GM12878 (cell line): Measurements from ENCODE around the gene LMBR1. TPM values are rescaled to one million over a fixed set of nuclear protein-coding genes. Genes with fewer than 3 reads are reported as not detected.
A peak's percentile ranks its signal among the peaks of the same experiment; 100 is the strongest.
"Not testable (repeated sequence)": the region's sequence is repeated elsewhere in the genome, so short reads cannot be mapped to it uniquely, and the experiment has no call there.

Source experiments
- ATAC-seq: fragments of 200-7000 bp; cut with Tn5 transposase; 3 replicates; pipeline ENCODE4 v1.9.1; 2020; ENCODE audit warnings: mild to moderate bottlenecking, moderate library complexity
- BruUV-seq: library from RNA; stranded (reverse); fragments of 400-500 nt; replicated peaks from 2 replicates; lab custom pipeline; 2021; lab: Mats Ljungman, UMichigan
- CTCF ChIA-PET: fragments of 300-600 bp; sonication (Branson Sonifier 250); formaldehyde crosslinking; extraction: SDS; loops from one replicate; lab custom pipeline; 2021; ENCODE audit warnings: inconsistent platforms; lab: Yijun Ruan, JAX
- POLR2A ChIA-PET: fragments of 350-600 bp; formaldehyde crosslinking; extraction: SDS; loops from one replicate; lab custom pipeline; 2021; ENCODE audit warnings: inconsistent platforms; lab: Charles Lee
- RAD21 ChIA-PET: fragments of 300-600 bp; sonication (Branson Sonifier 250); formaldehyde crosslinking; loops from one replicate; lab custom pipeline; 2023; ENCODE audit warnings: antibody characterized with exemption; ENCODE audit not compliant: unreplicated experiment; lab: Charles Lee
- SMC1A ChIA-PET: fragments of 300-600 bp; sonication (Branson Sonifier 250); formaldehyde crosslinking; loops from one replicate; lab custom pipeline; 2023; ENCODE audit not compliant: unreplicated experiment, uncharacterized antibody; lab: Charles Lee
- DNase-seq: peaks from one replicate; pipeline ENCODE4 v3.0.0-alpha.2; 2011; ENCODE audit warnings: low read depth, low spot score
- FAIRE-seq: peaks from 3 replicates; lab custom pipeline; 2011; peaks lifted over from hg19 to GRCh38; lab: Jason Lieb, UNC
- H2AFZ ChIP-seq: 2 replicates; pipeline ENCODE4 v1.6.0; 2011; ENCODE audit warnings: low read depth, low read length, control low read depth; ENCODE audit not compliant: control insufficient read depth
- H3K27ac ChIP-seq: 2 replicates; pipeline ENCODE4 v1.5.1; 2011; ENCODE audit warnings: control low read depth; ENCODE audit not compliant: control insufficient read depth, insufficient read depth
- H3K27me3 ChIP-seq, 2 experiments: replicated peaks in 1 of 2; 2 replicates each; pipeline versions ENCODE4 v1.6.0 to v1.6.1; 2011; ENCODE audit warnings: low read length in 1 of 2; ENCODE audit not compliant: control insufficient read depth in 2 of 2, insufficient read depth in 2 of 2
- H3K36me3 ChIP-seq, 2 experiments: 2 replicates each; pipeline ENCODE4 v1.5.1; 2011; ENCODE audit warnings: low read length in 1 of 2; ENCODE audit not compliant: control insufficient read depth in 2 of 2, insufficient read depth in 2 of 2
- H3K4me1 ChIP-seq: 2 replicates; pipeline ENCODE4 v1.6.1; 2011; ENCODE audit warnings: mild to moderate bottlenecking, low read length, moderate library complexity, mixed read lengths; ENCODE audit not compliant: control insufficient read depth, insufficient read depth
- H3K4me2 ChIP-seq: 2 replicates; pipeline ENCODE4 v1.6.0; 2011; ENCODE audit warnings: control low read depth; ENCODE audit not compliant: control insufficient read depth, insufficient read depth
- H3K4me3 ChIP-seq: fragments of 200-600 bp; sonication (generic); 2 replicates; pipeline ENCODE4 v1.5.1; 2016
- H3K79me2 ChIP-seq: 2 replicates; pipeline ENCODE4 v1.6.0; 2011; ENCODE audit warnings: low read length; ENCODE audit not compliant: control insufficient read depth, insufficient read depth
- H3K9ac ChIP-seq: 2 replicates; pipeline ENCODE4 v1.8.0; 2011; ENCODE audit warnings: low read length, control low read depth, mixed read lengths; ENCODE audit not compliant: control insufficient read depth, insufficient read depth
- H3K9me3 ChIP-seq: replicated peaks from 3 replicates; pipeline ENCODE4 v1.5.1; 2011; ENCODE audit warnings: mild to moderate bottlenecking, low read length; ENCODE audit not compliant: control insufficient read depth, insufficient read depth
- H4K20me1 ChIP-seq: 2 replicates; pipeline ENCODE4 v1.6.0; 2011; ENCODE audit not compliant: control insufficient read depth, insufficient read depth
- BHLHE40 ChIP-seq, 2 experiments: fragments of 450-650 bp in 1 of 2; IDR thresholded peaks; 2 replicates each; pipeline ENCODE4 v1.6.1; 2011 to 2017; ENCODE audit warnings: low read depth in 2 of 2, borderline replicate concordance in 1 of 2, improper control_type of control experiment in 1 of 2, low read length in 1 of 2, mild to moderate bottlenecking in 1 of 2
- IKZF2 ChIP-seq, 2 experiments: fragments of 450-650 bp; IDR thresholded peaks; 2 replicates each; pipeline ENCODE4 v1.6.1; 2017; ENCODE audit warnings: mild to moderate bottlenecking in 2 of 2, moderate library complexity in 2 of 2
- MTA2 ChIP-seq: fragments of 450-650 bp; IDR thresholded peaks from 2 replicates; pipeline ENCODE4 v1.6.1; 2016; ENCODE audit warnings: low read depth, mild to moderate bottlenecking, moderate library complexity
- NR2F1 ChIP-seq: fragments of 450-650 bp; conservative IDR thresholded peaks from 2 replicates; pipeline ENCODE4 v1.6.1; 2017; ENCODE audit warnings: mild to moderate bottlenecking
- PAX5 ChIP-seq: IDR thresholded peaks from 2 replicates; pipeline ENCODE4 v1.6.1; 2011; ENCODE audit warnings: low read depth, low read length, borderline replicate concordance
- RAD21 ChIP-seq: IDR thresholded peaks from 2 replicates; pipeline ENCODE4 v1.6.1; 2011; ENCODE audit warnings: mild to moderate bottlenecking, low read depth, low read length, moderate library complexity; ENCODE audit not compliant: insufficient read depth
- RAD51 ChIP-seq: fragments of 450-650 bp; IDR thresholded peaks from 2 replicates; pipeline ENCODE4 v1.6.1; 2016; ENCODE audit warnings: moderate library complexity, mild to moderate bottlenecking, inconsistent platforms
- RUNX3 ChIP-seq: IDR thresholded peaks from 2 replicates; pipeline ENCODE4 v1.6.1; 2012; ENCODE audit warnings: low read length, inconsistent platforms
- TCF7 ChIP-seq: IDR thresholded peaks from 2 replicates; pipeline ENCODE4 v1.6.1; 2014; ENCODE audit warnings: antibody characterized with exemption, borderline replicate concordance
- WGBS: methylation state at CpG from one replicate; pipeline ENCODE4 v1.1.6; 2016; ENCODE audit warnings: low lambda C conversion rate; ENCODE audit not compliant: insufficient replicate concordance, insufficient coverage; ENCODE audit errors: missing lambda C conversion rate; 5-methylcytosine and 5-hydroxymethylcytosine counted together
- in situ Hi-C: fragments of 300-500 bp; cut with MboI; formaldehyde crosslinking; loops from 9 replicates; pipeline ENCODE4 v1.14.3; 2018; ENCODE audit warnings: mixed read lengths
- intact Hi-C: fragments of 100-400 bp; cut with micrococcal nuclease; formaldehyde crosslinking; loops from one replicate; pipeline ENCODE4 v1.14.2; 2022; ENCODE audit not compliant: unreplicated experiment
- polyA plus RNA-seq, 11 experiments: library from polyadenylated mRNA; depleted of rRNA in 4 of 11; unstranded in 6 of 11; stranded (reverse) in 5 of 11; fragments of >200 nt; fragmentation: Nextera tagmentation in 4 of 11; fragmentation: Illumina TruSeq in 1 of 11; extraction: Ambion mirVana in 4 of 11; extraction: Trizol in 1 of 11; gene quantifications; 1 replicate in 1 of 11; 2 replicates in 10 of 11; pipeline versions ENCODE4 v1.2.1 to v1.2.3, GENCODE V29; 2011 to 2016; ENCODE audit warnings: inconsistent platforms in 2 of 11, missing spikeins in 2 of 11, low read depth in 1 of 11
- total RNA-seq, 4 experiments: library from RNA; depleted of rRNA in 3 of 4; stranded (reverse); fragments of >200 nt in 3 of 4; fragmentation: Illumina TruSeq in 1 of 4; extraction: Trizol in 1 of 4; gene quantifications; 2 replicates each; pipeline versions ENCODE4 v1.2.1 to v1.2.3, GENCODE V29; 2013 to 2021
- TF ChIP-seq, protein P1 (sequence below): fragments of 450-650 bp; IDR thresholded peaks from 2 replicates; pipeline ENCODE4 v1.6.1; 2016; ENCODE audit warnings: mild to moderate bottlenecking
- TF ChIP-seq, protein P2 (sequence below): fragments of 450-650 bp; IDR thresholded peaks from 2 replicates; pipeline ENCODE4 v1.6.1; 2017; ENCODE audit warnings: mild to moderate bottlenecking, low read depth, inconsistent platforms; ENCODE audit not compliant: poor library complexity, severe bottlenecking

LMBR1 gene
- total and polyA plus RNA-seq, 10 of the 15 experiments (the other 5 are each of a cell fraction or from before 2014, with no cell fraction given) = 4.0 to 63.5 (median 28.8) TPM

- H3K9me3 ChIP-seq, in situ Hi-C loops, H4K20me1 ChIP-seq, H3K79me2 ChIP-seq: not testable (repeated sequence)
- CTCF ChIA-PET = interaction anchor here (0.8 to 1.1 kb wide), 2 partner anchors 28 to 101 kb away, joined by 3 to 4 read pairs; partner anchors contain the start of gene NOM1
- ATAC-seq = peak; percentile 3
- TF ChIP-seq RAD21 (0 out of 2 replicates have a peak, but pooled peaks have one; percentile 4), IKZF2 (IDR thresholded peaks at IDR 0.05) (peak; percentile 54 to 63; a peak in 1 of 4 replicates), BHLHE40 (IDR thresholded peaks at IDR 0.05; ENCODE audit: borderline replicate concordance in 1 of 2, low read depth in 2 of 2, low read length in 1 of 2) (peak in 1 of 2 experiments; percentile 25; a peak in 2 of 4 replicates), RAD51 (peak; percentile 95), TCF7 (peak; percentile 30; the same call in 1 of the 2 replicates), RUNX3 (0 out of 2 replicates have a peak, but pooled peaks have one; percentile 12), NR2F1 (peak; percentile 51; the same call in 1 of the 2 replicates), MTA2 (0 out of 2 replicates have a peak, but pooled peaks have one; percentile 38), PAX5 (peak; percentile 86)
- TF ChIP-seq, protein P1, sequence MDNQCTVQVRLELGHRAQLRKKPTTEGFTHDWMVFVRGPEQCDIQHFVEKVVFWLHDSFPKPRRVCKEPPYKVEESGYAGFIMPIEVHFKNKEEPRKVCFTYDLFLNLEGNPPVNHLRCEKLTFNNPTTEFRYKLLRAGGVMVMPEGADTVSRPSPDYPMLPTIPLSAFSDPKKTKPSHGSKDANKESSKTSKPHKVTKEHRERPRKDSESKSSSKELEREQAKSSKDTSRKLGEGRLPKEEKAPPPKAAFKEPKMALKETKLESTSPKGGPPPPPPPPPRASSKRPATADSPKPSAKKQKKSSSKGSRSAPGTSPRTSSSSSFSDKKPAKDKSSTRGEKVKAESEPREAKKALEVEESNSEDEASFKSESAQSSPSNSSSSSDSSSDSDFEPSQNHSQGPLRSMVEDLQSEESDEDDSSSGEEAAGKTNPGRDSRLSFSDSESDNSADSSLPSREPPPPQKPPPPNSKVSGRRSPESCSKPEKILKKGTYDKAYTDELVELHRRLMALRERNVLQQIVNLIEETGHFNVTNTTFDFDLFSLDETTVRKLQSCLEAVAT = 0 out of 2 replicates have a peak, but pooled peaks have one; percentile 16
- TF ChIP-seq, protein P2, sequence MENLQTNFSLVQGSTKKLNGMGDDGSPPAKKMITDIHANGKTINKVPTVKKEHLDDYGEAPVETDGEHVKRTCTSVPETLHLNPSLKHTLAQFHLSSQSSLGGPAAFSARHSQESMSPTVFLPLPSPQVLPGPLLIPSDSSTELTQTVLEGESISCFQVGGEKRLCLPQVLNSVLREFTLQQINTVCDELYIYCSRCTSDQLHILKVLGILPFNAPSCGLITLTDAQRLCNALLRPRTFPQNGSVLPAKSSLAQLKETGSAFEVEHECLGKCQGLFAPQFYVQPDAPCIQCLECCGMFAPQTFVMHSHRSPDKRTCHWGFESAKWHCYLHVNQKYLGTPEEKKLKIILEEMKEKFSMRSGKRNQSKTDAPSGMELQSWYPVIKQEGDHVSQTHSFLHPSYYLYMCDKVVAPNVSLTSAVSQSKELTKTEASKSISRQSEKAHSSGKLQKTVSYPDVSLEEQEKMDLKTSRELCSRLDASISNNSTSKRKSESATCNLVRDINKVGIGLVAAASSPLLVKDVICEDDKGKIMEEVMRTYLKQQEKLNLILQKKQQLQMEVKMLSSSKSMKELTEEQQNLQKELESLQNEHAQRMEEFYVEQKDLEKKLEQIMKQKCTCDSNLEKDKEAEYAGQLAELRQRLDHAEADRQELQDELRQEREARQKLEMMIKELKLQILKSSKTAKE = peak; percentile 68
- TF ChIP-seq, all 136 proteins: peak for 11; not testable (repeated sequence) for 125
- peaks cover 18% of the 10 kb centered on the region for H3K4me1 ChIP-seq
- POLR2A ChIA-PET, H3K27me3 ChIP-seq, DNase-seq, H3K4me2 ChIP-seq, H2AFZ ChIP-seq, intact Hi-C loops, BruUV-seq, H3K36me3 ChIP-seq, H3K27ac ChIP-seq, H3K4me3 ChIP-seq, RAD21 ChIA-PET, FAIRE-seq, H3K9ac ChIP-seq: not testable (repeated sequence)
- WGBS = 32% methylated on average over 24 of the region's 24 CpGs
- SMC1A ChIA-PET = interaction anchor here (1.8 kb wide), 1 partner anchor 27 kb away, joined by 5 read pairs; the partner anchor contains the start of gene LMBR1
These were observed 27.7 kb upstream of the LMBR1 start for GRCh38 chr7:156920487-156921373.
